GM11168 (cell line): Measurements from ENCODE around the gene PPT2.
"Not testable (repeated sequence)": the region's sequence is repeated elsewhere in the genome, so short reads cannot be mapped to it uniquely, and the experiment has no call there.

ENCODE experiments used
- in situ Hi-C: fragments of 300-500 bp; cut with MboI; formaldehyde crosslinking; loops from one replicate; pipeline ENCODE4 v1.12.0; 2022; ENCODE audit warnings: low sequenced_read_pairs; ENCODE audit not compliant: unreplicated experiment

PPT2 gene

DNA sequence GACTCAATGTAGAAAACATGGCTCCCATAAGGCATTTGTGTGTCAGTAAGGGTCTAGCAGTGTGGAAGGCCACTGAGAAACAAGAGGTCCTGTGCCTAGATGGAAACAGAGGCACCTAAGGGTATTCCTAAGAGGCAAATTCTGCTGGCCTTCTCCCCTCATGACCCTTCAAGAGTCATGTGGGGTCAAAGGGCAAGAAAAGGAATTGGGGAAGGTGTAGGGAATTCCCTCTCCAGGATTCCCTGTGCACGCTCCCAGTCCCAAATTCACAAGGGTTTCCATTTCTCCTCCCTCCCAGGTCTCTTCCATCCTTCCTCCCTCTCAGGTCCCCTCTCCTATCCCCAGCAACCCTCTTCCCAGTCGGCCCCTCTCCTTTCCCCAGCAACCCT lies 21.4 kb downstream of the PPT2 start:
- in situ Hi-C loops = no loop called here

DNA sequence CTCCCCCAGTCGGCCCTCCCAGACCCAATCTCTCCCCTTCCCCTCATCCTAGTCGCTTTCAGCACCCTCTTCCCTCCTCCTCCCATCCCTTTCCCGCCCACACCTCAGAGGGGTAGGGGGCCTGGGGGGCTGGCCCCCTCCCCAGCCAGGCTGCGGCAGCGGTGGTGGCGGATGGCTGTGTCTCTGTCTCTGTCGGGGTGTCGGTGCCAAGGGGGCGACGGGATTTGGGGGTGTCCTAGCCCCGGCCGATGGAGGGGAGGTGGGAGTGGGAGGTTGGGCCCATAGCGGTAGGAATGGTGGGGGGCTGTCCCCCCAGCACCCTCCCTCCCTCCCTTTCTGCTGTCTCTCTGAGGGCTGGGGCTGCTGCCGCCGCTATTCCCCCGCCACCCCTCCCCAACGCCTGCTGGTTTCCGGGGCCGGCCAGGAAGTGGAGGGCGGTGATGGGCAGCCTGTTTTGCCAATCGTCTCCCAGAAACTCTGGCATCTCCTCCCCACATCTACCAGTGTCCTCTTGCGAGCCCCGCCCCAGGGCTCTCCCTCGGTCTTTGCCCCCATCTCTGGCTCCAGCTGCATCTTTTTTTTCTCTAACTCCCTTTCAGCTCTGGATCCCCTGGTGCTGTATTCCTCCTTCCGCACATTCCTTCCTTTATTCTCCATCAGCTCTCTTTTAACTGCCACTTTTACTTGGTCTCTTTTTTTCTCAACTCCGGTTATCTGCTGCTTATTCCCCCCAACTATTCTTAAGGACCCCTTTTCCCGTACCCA lies 22.0 kb downstream of the PPT2 start, which contains the start of gene AGPAT1:
TSS of gene AGPAT1 (minus strand) at position 374 of the 765 bp plus-strand sequence. CDS start 4,588 bp downstream, outside the sequence.
- in situ Hi-C loops = no loop called here

DNA sequence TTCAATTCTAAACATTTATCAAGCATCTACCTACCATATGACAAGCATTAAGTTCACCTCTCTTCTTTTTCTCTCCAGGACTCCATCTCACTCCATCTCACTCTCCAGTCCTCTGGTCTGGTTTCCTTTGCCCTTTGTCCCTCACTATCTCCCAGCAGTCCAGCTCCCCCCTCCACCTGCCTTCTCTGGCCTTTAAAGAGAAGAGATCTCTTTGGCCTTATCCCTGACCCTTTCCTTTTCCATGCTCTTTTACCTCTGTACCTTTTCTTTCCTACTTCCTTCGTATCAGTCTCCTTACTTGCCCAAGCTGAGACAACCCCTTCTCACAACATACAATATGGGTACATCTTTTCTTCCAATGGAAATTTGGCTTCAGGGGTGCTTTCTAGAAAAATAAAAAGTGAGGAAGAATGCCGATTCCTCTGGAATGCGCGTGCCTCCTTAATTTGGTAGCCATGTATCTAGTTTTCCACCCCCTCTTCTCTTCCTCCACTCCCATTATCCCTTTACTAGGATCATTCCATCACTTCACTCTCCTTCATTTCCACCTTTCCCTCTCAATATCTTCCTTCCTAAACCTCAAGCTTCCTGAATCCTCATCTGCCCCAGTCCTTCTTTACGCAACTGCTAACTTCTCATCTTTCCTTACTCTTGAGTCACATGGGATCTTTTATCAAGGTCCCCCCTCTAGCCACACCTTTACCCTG lies 22.7 kb downstream of the PPT2 start:
- in situ Hi-C loops = no loop called here

DNA sequence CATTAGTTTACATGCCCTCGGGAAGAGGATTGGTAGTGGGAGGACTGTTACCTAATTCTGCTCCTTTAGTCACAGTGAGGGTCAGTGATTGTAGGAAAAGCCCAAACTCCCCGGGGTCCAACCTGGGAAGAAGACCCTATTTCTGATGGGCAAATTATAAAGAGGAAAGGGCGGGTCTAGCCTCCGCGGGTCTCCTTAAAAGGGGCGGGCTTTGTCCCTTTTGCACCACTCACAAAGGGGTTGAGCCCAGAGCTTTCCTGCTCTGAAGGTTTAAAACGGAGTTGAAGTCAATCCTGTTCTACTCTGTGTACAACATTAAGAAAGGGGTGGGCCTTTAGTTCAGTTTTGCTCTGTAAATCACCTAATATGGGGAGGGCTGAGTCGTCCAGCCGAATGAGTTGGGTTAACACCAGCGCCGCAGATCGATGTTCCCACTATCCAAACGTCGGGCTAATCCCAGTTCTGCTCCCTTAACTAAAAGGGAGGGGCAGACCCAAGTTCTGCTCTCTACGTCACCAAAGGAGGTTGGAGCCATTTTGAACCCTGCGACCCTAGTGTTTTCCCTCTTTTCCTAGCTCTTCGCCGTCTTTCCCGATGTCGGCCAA lies 23.3 kb downstream of the PPT2 start:
- in situ Hi-C loops = no loop called here

DNA sequence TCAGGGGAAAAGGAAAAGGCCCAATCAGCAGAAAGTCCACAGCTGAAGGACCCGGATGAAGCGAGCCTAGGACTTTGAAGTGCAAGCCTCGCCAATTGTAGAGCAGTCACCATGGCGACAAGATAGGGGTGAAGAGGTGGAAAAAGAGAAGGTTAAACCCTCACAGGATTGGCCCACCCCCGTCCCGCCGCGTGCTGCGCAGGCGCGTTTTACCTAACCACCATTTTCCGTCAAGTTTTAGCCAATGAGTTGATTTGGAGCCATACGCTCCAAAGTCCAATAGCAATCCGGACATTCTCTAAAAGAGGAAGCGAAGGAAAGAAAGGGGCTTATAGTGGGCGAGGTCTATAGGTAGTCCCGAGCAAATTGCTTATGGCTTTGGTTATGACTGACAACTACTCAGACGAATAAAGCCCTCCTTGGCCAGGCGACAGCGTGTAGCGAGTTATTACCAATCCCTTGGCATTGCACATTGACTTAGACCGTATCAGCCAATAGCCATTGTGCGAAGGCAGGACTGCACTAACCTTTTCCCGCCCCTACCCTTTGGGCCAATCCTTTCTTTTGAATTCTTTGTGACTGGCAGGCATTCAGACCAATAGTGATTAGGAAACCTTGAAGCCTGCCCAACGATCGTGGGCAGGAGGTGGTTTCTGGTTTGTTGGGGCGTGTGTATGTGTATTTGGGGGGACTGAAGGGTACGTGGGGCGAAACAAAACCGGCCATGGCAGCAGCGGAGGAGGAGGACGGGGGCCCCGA lies 24.0 kb downstream of the PPT2 start, which contains the start of gene RNF5:
TSS of gene RNF5 (plus strand) at position 618 of the 759 bp plus-strand sequence. CDS start at position 725, 107 bp downstream.
- in situ Hi-C loops = no loop called here

DNA sequence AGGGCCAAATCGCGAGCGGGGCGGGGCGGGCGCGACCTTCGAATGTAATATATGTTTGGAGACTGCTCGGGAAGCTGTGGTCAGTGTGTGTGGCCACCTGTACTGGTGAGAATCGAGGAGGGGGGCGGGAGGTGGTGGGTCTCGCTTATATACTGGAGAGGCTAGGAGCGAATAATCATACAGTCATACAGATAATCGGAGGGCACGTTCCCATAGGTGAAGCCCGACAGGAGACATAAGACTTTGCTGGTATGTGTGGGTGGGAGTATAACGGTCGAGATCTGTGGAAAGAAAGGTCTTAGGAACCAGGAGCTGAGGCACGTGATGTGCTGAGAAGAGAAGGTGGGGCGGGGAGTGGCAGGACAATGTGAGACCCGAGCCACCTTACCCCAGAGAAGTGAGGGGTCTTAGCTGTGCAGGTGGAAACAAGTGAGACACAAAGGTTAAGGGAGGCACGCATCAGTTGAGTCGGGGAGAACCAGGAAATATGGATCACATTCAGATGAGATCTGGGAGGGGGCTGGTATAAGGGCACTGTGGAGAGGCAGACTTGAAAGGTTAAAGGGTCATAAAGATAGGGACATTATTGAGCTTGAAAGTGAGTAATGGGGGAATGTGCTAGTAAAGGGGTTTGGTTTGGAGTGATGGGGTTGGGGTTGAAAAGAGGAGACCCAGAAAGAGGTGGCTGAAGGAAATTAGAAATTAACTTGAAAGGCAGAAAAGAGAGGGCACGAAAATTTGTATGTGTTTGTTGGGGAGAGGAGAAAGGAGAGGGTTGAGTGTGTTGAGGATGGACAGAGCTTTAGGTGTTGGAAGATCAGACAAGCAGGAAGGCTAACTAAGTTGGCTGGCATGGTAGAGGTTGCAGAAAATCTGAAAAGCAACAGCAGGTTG lies 24.9 kb downstream of the PPT2 start:
- in situ Hi-C loops = no loop called here

DNA sequence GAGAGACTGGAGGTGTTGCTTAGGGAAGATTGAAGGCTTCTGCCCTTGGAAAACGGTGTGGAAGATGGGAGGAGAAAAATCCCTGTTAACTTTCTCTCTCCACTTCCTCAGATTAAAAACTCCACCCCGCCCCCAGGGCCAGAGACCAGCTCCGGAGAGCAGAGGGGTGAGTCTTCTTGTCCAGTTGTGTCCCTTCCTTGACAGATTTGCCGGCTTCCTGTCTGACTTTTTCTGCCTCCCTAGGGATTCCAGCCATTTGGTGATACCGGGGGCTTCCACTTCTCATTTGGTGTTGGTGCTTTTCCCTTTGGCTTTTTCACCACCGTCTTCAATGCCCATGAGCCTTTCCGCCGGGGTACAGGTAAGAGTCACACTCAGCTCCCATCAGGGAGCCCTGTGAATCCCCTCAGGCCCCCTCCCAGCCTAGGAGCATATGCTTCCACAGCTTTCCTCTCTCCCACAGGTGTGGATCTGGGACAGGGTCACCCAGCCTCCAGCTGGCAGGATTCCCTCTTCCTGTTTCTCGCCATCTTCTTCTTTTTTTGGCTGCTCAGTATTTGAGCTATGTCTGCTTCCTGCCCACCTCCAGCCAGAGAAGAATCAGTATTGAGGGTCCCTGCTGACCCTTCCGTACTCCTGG lies 25.9 kb downstream of the PPT2 start:
- in situ Hi-C loops = no loop called here

DNA sequence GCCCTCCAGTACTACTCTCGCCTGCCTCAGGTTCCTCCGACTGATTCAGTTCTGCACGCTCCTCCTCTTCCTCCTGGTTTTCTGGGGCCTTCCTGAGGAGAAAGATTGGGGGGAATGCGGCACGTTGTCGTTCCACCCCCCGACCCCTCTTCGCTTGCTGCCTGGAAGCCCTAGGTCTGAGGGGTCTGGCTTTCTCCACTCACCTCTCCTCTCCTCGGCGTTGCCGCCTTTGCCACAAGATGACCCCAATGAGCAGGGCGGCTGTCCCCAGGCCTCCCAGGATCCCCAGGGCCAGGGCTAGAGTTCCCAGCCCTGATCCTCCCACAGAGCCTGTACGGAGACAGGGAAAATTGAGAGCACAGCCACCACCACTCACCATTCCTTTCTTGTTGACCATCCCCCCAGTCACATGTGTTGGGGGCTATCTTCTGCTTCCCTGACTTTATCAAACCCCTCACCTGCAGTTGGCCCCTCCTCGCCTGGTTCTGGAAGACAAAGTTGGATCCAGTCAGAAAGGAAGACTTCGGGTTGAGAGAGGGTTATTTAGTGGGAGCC lies 27.3 kb downstream of the PPT2 start:
- in situ Hi-C loops = no loop called here

DNA sequence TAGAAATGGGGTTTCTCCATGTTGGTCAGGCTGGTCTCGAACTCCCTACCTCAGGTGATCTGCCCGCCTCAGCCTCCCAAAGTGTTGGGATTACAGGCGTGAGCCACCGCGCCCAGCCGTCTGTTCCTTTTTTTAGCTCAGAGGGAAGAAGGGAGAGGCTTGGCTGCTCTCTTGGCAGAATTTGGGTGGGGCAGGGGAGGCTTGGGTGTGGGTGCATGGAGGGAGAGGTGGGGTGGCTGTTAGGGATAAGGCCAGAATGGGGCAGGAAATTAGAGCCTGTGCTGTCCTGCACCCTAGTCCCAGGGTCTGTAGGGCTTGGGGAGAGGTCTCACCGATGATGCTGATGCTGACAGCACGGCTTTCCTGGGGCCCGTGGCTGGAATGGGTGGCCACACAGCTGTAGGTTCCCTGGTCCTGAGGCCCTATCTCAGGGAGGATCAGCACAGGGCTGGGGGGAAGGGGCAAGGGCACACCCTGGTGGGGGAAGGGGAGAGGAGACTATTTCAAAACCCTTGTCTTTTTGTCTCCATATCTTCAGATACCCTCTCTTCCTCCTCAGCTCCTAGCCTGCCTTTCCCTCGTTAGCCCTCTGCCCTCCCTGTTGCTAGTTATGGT lies 28.1 kb downstream of the PPT2 start:
- in situ Hi-C loops = no loop called here

DNA sequence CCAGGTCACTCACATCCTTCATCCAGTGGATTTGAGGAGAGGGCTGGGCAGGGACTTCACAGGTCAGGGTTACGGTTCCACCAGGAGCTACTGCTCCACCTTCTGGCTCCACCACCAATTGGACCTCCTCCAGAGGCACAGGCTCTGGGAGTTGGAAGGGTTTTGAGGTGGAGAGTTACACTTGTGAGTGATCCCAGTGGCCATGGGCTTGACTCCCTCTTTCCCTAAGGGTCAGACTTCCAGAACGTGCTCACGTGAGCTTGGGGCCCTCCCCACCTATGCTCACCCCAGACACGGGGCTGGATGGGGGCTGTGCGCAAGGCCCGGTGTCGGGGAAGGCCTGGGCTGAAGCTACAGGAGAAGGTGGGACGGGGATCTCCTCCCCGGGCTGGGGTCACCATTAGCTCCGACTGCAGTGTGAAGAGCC lies 28.6 kb downstream of the PPT2 start:
- in situ Hi-C loops = no loop called here

DNA sequence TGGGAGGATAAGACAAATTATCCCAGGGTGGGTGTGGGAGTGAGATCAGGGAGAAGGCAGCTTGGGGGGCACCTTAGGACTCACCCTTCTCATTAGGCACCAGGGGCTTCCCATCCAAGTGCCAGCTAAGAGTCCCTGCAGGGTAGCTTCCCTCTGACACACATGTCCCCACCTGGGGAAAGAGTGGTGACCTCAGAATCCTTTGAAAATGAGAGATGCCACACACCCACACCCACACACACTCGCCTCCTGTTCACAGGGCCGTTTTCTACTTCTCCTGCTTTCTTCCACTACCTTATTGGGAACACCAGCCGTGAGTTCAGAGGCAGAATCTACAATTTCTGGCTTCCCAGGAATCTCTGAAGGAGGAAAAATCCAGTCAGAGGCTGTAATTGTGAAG lies 29.1 kb downstream of the PPT2 start:
- in situ Hi-C loops = no loop called here

DNA sequence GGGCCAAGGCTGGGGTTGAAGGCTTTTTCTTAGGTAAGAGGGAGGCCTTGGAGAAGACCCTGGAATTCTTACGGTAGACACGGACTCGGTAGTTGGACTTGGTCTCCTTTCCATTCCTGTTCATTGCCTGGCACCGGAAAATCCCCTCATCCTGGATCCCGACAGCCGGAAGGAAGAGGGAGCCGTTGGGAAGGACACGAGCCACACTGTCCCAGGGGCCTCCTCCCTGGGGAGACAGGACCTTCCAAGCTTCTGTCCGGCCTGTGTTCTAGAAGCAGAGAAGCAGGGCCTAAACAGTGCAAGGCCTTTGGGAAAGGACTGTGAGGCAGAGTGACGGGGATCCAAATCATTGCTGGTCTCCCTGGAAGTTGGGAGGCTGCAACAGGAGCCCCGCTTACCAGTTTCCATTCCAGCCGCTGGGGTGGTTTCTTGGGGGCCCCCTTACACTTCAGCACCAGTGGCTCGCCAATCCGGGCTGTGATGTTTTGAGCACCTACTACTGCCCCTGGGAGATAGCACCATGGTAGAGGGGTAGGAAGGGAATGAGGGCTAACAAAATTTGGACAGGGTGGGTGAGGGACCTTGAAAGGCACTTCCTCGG lies 29.6 kb downstream of the PPT2 start:
- in situ Hi-C loops = no loop called here

DNA sequence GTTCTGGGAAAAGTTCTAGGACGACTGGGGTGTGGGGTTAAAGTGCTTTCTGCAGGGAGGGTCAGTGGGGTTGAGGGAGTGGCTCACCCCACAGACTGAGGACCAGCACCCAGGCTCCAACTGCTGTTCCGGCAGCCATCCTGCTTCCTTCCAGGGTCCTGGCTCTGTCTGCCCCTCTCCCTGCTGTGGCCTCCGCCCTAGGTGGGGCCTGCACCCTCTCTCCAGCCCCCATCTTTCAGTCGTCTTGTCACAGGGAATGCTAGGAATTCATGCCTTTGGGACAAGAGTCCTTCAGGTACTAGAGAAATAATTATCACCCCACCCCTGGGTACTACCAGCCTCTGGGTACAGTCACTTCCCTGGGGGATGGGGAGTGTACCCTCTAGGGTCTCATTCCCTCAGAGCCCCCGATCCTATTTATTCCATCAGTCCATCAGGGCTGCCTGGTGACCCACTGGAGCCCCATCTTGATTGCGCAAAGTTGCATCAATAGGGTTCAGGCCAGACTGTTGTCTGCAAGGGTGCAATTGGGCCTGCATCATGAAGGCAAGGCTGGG lies 30.2 kb downstream of the PPT2 start, which contains the start of gene AGER:
TSS of gene AGER (minus strand) at position 170 of the 557 bp plus-strand sequence. CDS start at position 139, 31 bp downstream.
- in situ Hi-C loops = no loop called here

DNA sequence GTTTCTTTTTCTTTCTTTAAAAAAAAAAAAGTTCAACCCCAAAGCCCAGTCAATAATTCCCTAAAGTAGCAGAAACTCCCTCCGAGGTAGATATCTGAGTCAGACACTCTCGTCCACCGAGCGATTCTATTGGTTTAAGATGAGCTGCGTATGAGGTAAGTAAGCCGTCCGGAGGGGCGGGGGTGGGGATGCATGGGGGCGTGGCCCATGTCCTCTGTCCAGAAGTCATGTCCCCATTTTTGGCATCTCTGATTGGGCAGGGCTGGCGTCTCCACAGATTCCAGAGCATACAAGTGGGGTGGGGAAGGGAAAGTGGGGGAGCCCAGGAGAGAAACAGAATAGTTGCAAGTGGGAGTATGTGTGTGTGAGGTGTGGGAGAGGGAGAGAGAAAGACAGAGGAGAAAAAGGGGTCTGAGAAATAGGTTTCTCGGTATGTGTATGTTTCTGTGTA lies 31.8 kb downstream of the PPT2 start:
- in situ Hi-C loops = not testable (repeated sequence)

DNA sequence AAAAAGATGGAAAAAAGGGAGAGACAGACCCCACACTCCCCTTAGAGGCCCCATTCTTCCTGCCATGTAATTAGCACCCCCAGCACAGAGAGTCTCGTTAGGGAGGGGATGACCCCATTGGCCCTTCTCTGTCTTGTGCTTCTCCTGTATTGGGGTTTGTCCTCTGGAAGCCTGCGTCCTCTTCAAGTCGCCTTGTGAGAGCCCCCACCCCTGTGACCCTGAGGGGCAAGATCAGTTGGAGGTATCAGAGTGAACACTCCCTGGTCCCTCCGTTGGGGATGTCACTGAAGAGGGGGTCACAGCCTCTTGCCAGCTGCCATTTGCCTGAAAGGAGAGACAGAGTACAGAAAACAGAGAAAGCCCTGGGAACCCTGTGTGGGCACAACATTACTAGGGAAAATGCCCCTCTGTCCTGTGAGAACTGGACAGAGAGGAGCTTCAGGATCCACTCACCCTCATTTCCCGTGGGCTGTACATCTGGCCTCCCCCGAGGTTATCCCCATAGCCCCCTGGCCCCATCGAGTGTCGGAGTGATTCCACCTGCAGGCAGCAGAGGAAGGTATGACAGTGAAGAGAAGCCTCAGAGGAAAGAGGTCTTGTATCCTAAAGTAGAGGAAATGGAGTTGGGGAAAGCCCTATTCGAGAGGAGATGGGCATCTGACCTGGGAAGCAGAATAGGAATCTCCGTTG lies 32.4 kb downstream of the PPT2 start:
- in situ Hi-C loops = not testable (repeated sequence)

DNA sequence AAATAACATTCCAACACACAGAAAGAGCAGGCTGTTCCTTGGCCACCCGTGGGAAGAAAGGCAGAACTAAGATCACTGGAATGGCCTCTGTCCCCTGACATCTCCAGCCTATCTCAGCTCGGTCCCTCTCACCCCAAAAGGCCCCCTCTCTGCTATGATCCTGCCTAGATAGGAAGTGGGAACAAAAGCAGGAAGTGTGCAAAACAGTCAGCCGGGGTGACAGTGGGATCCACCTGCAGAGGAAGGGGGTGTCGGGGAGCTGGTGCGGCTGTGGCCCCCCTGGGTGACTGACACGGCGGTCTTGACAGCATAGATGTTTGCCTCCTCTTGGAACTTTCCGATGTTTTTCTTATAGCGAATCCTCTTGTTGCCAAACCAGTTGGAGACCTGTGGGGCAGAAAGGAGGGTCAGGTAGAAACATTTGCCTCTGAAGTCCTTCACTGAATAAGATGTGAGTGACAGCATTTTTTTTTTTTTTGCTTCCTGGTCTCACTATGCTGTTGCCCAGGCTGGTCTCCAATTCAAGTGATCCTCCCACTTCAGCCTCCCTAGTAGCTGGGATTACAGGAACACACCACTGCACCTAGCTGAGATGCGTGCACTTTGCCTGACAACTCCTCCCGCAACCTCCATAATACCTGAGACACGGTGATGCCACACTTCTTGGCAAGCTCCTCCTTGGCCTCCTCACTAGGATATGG lies 33.2 kb downstream of the PPT2 start:
- in situ Hi-C loops = no loop called here
